ENCODE measurements around the gene LEMD2. TPM values are rescaled to one million over a fixed set of nuclear protein-coding genes. Genes with fewer than 3 reads are reported as not detected.

The LEMD2 gene
- total RNA-seq, 1 experiment from 2014 or later: 43.9 TPM

GRCh38 chr6:33732817-33733708, 55.9 kb downstream of the LEMD2 start:
- Histone ChIP-seq H2AFZ (ENCODE audit: low read depth, low read length, poor library complexity, severe bottlenecking) (no peak overlapping the region), H3K79me2 (ENCODE audit: insufficient read depth, low read length) (no peaks in the 10 kb centered on the region), H3K9me3 (ENCODE audit: control insufficient read depth in 1 of 2, insufficient read depth in 1 of 2, low read depth in 1 of 2, low read length in 2 of 2) (no peaks in the 10 kb centered on the region), H3K9ac (ENCODE audit: low read length) (no peak overlapping the region), H3K27ac (ENCODE audit: low read depth, low read length) (no peak overlapping the region), H3K4me2 (ENCODE audit: low read length) (peak overlapping the region; percentile 10; the same call in 1 of the 2 replicates), H3K4me3 (replicated peaks in 1 of 2; ENCODE audit: low read depth in 1 of 2, low read length in 2 of 2) (no peak overlapping the region), H3K27me3 (ENCODE audit: insufficient read depth, low read length) (no peaks in the 10 kb centered on the region), H4K20me1 (ENCODE audit: insufficient read depth) (no peaks in the 10 kb centered on the region), H3K4me1 (ENCODE audit: control insufficient read depth in 1 of 2, insufficient read depth in 2 of 2, low read length in 2 of 2) (peaks cover 0 to 10% of the 10 kb centered on the region in 2 experiments; a peak in 2 of 4 replicates), H3K36me3 (ENCODE audit: control insufficient read depth in 1 of 2, insufficient read depth in 2 of 2, low read length in 2 of 2) (no peaks in the 10 kb centered on the region), H3K9me2 (ENCODE audit: insufficient read depth) (no peaks in the 10 kb centered on the region)
- no peak for TF ChIP-seq SRF (IDR thresholded peaks at IDR 0.05; ENCODE audit: low read depth)
- TF ChIP-seq FOSL1 (IDR thresholded peaks at IDR 0.05; ENCODE audit: low read depth): no peak
- no peak for TF ChIP-seq SIN3A (IDR thresholded peaks at IDR 0.05; ENCODE audit: low read depth)
- no peak for TF ChIP-seq MAX (IDR thresholded peaks at IDR 0.05)
- TF ChIP-seq POLR2AphosphoS5 (IDR thresholded peaks at IDR 0.05; ENCODE audit: low read depth, low read length): no peak
- no peak for TF ChIP-seq CTCF (IDR thresholded peaks at IDR 0.05 in 2 of 3, conservative IDR thresholded peaks at IDR 0.05 in 1 of 3; ENCODE audit: borderline replicate concordance in 1 of 3, insufficient read depth in 1 of 3, low read depth in 2 of 3, low read length in 2 of 3)
- TF ChIP-seq TCF7L2 (IDR thresholded peaks at IDR 0.05; ENCODE audit: borderline replicate concordance, extremely low read depth, insufficient read depth, insufficient read length): no peak
- TF ChIP-seq RAD21 (IDR thresholded peaks at IDR 0.05; ENCODE audit: low read depth): no peak
- no peak for TF ChIP-seq ZFX (IDR thresholded peaks at IDR 0.05)
- TF ChIP-seq ZNF274 (IDR thresholded peaks at IDR 0.05; ENCODE audit: low read depth, low read length): no peak
- no peak for TF ChIP-seq EZH2 (IDR thresholded peaks at IDR 0.05)
- TF ChIP-seq EGR1 (IDR thresholded peaks at IDR 0.05; ENCODE audit: low read depth): no peak
- no peak for TF ChIP-seq POLR2A (IDR thresholded peaks at IDR 0.05; ENCODE audit: borderline replicate concordance, extremely low read depth, insufficient read depth, insufficient read length)
- POLR2A ChIA-PET: no interaction called here
- intact Hi-C loops (cut with micrococcal nuclease): no loop called here
- CTCF ChIA-PET: interaction anchor here (0.9 kb wide), 1 partner anchor 22 kb away, joined by 3 read pairs; the partner anchor contains the start of gene UQCC2
- RAD21 ChIA-PET (ENCODE audit: low non-redundant PET in 1 of 2, low total read pairs in 2 of 2, uncharacterized antibody in 2 of 2, unreplicated experiment in 2 of 2): no interaction called here
- no TSS peak for BruUV-seq (replicated peaks)
- ATAC-seq (peak; percentile 23; the same call in 1 of the 2 replicates), DNase-seq (ENCODE audit: low read depth, low spot score) (no peak)
